HK-2 (cell line): ENCODE measurements around the gene B4GALNT4.
"Not testable (repeated sequence)": the region's sequence is repeated elsewhere in the genome, so short reads cannot be mapped to it uniquely, and the experiment has no call there.

Experiments
- DNase-seq: peaks from one replicate; pipeline ENCODE4 v3.0.0-alpha.2; 2018; ENCODE audit not compliant: unreplicated experiment

The B4GALNT4 gene

GRCh38 chr11:375065-376025, 6.0 kb downstream of the B4GALNT4 start:
- no peak for DNase-seq

- DNase-seq: no peak
These were observed 7.4 kb downstream of the B4GALNT4 start for GRCh38 chr11:376531-377173.

GRCh38 chr11:377174-377865, 8.0 kb downstream of the B4GALNT4 start:
- no peak for DNase-seq

GRCh38 chr11:377883-378500, 8.7 kb downstream of the B4GALNT4 start:
- DNase-seq: no peak

- DNase-seq: no peak
These were observed 10.2 kb downstream of the B4GALNT4 start for GRCh38 chr11:379205-380094.

DNA sequence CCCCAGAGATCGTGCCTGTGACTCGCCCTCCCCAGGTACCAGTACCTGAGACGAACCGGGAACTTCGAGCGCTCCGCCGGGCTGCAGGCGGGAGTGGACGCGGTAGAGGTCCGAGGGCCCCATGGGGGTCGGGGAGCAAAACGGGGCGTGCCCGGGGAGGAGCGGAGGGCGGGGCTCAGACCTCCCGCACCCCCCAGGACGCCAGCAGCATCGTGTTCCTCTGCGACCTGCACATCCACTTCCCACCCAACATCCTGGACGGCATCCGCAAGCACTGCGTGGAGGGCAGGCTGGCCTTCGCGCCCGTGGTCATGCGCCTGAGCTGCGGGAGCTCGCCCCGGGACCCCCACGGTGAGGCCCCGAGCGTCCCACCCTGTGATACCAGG, 10.8 kb downstream of the B4GALNT4 start:
- DNase-seq: no peak

DNA sequence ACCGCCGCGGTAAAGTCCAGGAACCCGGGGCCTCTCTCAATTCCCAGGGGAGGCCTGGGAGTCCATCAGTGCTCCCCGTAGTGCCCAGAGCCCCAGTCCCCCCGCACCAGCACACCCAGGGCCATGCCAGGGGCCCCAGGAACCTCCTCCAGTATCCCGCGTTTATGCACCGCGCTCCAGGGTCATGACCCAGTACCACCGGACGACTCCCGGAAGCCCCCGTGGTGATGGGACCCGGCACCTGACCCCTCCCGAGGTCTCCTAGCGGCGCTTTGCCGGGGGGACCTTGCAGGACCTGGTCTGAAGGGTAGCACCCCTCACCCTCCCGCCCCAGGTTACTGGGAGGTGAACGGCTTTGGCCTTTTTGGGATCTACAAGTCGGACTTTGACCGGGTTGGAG, 11.2 kb downstream of the B4GALNT4 start:
- DNase-seq: no peak

DNA sequence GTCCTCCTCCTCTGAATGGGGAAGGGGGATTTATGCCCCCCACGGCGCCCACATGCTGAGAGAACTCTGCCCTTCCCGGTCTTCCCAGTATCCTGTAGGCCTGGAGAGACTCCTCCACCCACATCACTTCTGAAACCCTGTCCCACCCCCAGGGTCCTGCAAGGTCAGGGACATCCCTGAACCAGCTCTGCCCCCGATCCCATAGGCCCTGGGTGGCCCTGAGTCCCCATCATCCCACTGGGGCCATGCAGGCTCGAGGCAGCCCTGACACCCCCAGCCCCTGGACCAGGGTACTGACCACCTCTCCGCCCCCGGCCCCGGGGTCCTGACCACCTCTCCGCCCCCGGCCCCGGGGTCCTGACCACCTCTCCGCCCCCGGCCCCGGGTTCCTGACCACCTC, 11.7 kb downstream of the B4GALNT4 start:
- no peak for DNase-seq

- no peak for DNase-seq
These were observed 12.3 kb downstream of the B4GALNT4 start for GRCh38 chr11:381501-382072.

DNA sequence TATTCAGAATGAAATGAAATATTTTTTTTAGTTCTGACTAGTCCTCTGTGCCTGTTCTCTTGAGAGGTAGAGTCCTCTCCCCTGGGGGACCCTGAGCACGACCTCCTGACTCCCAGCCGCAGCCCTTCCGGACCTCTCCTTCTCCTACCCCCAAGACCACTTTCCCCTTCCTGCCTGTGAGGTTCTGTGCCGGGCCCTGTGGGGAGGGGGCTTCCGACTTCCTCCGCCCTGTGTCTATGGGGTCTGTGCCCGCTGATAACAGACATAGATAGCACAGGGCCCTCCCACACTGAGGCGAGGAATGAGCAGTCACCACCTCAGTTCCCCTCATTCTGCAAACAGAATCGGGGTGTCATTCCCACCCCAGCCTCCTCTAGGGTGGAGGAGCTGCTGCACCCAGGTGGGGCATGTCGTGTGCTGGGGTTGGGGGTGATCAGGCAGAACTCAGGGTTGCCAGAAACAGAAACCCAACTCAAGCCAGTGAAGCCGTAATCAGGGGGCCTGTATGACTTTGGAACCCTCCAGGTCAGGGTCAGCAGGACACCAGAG, 12.9 kb downstream of the B4GALNT4 start:
- DNase-seq: no peak

GRCh38 chr11:383431-383830, 14.1 kb downstream of the B4GALNT4 start:
- DNase-seq: no peak

- DNase-seq: no peak
These were observed 15.2 kb downstream of the B4GALNT4 start for GRCh38 chr11:384511-384910.

DNA sequence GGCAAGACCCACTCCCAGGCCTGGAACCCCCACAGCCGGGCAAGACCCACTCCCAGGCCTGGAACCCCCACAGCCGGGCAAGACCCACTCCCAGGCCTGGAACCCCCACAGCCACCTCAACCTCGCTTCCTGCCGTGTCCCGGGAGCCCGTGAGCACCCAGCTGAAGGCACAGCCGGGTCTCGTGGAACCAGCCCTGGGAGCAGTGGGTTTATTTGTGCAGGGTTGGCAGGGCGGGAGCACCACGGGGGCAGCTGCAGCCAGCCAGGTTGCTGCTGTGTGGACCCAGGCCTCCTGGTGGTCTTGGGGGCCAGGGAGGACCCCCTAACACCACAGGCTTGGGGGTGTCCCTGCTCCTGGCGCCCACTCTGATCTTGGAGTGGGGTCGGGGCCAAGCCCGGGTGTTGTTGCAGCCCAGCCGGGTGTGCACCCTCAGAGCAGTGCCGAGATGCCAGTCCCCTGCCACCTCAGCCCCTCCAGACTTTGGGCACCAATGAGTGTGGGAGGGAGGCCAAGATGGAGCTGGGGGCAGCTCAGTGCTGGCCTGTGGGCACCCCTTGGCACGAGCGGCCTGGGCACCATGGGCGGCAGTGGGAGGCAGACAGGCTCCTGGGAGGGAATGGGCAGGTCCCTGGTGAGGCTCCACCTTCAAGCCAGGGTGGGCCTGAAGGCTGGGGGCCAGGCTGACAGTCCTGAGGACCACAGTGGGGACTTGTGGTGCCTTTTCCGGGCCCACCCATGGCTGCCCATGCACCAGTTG, 16.5 kb downstream of the B4GALNT4 start:
- DNase-seq: no peak

DNA sequence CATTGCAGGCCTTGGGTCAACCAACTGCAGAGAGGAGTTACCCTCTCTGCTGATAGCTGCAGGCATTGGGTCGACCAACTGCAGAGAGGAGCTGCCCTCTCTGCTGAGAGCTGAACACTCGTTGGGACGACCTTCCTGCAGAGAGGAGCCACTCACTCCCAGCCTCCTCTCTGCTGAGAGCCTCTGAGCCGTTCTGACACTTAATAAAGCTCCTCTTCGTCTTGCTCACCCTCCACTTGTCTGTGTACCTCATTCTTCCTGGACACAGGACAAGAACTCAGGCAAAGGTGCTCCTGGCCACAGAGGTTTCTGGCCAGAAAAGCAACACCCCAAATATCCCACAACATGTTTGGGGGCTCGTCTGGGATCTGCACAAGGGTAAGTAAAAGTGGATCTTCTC, 17.2 kb downstream of the B4GALNT4 start:
- no peak for DNase-seq

DNA sequence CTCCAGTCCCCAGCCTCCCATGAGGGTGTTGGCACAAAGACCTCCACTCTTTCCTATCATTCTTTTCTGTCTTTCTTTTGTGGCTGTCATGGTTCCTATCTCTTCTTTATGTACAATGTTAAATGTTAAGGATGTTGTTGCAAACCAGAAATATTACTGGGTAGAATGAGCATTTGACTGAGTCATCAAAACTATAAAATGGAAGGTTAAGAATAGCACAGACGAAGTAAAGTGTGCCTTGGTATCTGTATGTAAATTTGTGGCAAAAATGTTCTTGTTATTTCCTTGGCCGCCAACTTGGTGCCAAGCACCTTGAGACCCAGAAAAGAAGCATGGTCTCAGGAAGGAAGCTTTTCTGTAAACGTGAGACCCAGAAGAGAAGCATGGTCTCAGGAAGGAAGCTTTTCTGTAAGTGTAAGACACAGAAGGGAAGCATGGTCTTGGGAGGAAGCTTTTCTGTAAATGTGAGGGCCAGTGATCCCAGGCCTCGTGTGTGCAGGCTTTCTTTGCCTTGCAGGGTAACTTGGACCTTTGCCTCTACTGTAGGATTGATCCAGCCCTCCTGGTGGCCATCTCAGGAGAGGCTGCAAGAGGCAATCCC, 18.0 kb downstream of the B4GALNT4 start:
- DNase-seq: no peak

- DNase-seq: not testable (repeated sequence)
These were observed 20.1 kb downstream of the B4GALNT4 start for GRCh38 chr11:389369-389768.

DNA sequence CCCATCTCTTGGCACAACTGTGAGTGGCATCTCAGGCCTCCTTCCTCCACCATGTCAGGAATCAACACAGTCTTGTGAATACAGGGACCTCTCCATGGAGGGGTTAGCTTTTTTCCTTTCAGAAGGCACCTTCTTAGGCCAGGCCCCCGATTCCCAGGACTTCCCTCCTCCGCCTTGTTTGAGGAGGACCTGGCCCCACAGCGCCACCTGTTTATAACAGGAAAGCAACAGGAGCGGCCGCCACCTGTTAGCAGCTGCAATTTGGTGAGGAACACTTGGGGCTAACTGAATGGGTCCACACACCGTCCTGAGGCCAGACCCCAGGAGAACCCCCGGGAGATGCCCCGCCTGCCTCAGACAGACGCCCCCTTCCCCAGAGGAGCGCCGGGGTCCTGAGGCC, 20.9 kb downstream of the B4GALNT4 start:
- DNase-seq: no peak

- no peak for DNase-seq
These were observed 22.1 kb downstream of the B4GALNT4 start for GRCh38 chr11:391117-392017.
